B cell (primary cell): ENCODE measurements around the gene LRRC3.

Experiments
- EZH2 ChIP-seq: IDR thresholded peaks from 2 replicates; pipeline ENCODE4 v1.6.1; 2012; ENCODE audit warnings: borderline replicate concordance, low read depth, mild to moderate bottlenecking, moderate library complexity, low read length; ENCODE audit not compliant: insufficient read depth, poor library complexity, severe bottlenecking
- TF ChIP-seq, protein P1 (sequence below): fragments of 200-600 bp; IDR thresholded peaks from one replicate; pipeline ENCODE4 v1.8.0; 2022; ENCODE audit warnings: antibody characterized with exemption, mild to moderate bottlenecking

DNA sequence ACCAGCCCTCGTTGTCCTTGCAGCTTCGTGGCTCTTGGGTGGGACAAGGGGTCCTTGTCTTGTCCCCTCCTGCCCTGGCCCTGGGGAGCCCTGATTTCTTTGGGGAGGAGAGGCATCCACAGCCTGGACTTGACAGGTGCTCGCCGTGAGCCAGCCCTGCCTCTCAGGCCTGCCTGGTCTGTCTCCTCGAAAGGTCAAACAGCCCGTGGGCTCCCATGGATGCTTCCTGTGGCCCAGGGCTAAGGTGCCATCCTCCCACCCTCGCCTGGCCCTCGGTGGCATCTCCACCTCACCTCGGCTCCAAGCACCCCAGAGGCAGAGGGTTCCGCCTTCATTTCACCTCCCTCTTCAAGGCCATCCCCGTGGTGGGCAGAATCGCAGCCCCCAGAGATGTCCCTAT is 9.0 kb downstream of the LRRC3 start:
- TF ChIP-seq, protein P1, sequence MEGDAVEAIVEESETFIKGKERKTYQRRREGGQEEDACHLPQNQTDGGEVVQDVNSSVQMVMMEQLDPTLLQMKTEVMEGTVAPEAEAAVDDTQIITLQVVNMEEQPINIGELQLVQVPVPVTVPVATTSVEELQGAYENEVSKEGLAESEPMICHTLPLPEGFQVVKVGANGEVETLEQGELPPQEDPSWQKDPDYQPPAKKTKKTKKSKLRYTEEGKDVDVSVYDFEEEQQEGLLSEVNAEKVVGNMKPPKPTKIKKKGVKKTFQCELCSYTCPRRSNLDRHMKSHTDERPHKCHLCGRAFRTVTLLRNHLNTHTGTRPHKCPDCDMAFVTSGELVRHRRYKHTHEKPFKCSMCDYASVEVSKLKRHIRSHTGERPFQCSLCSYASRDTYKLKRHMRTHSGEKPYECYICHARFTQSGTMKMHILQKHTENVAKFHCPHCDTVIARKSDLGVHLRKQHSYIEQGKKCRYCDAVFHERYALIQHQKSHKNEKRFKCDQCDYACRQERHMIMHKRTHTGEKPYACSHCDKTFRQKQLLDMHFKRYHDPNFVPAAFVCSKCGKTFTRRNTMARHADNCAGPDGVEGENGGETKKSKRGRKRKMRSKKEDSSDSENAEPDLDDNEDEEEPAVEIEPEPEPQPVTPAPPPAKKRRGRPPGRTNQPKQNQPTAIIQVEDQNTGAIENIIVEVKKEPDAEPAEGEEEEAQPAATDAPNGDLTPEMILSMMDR, result no peak
- TF ChIP-seq EZH2, result no peak
